Limb (tissue), 2 donors: ENCODE results near the gene BAIAP2.
"Not testable (repeated sequence)": the region's sequence is repeated elsewhere in the genome, so short reads cannot be mapped to it uniquely, and the experiment has no call there.

Experiments used
- DNase-seq, 2 donors: peaks; one replicate each; pipeline ENCODE4 v3.0.0-alpha.2; 2016; ENCODE audit errors: extremely low spot score in 2 of 2

BAIAP2 gene

GRCh38 chr17:81066771-81067315, 31.9 kb downstream of the BAIAP2 start:
- DNase-seq: no peak

- DNase-seq: peak; percentile 40 to 70
Observed at GRCh38 chr17:81067391-81067811, 32.5 kb downstream of the BAIAP2 start.

DNA sequence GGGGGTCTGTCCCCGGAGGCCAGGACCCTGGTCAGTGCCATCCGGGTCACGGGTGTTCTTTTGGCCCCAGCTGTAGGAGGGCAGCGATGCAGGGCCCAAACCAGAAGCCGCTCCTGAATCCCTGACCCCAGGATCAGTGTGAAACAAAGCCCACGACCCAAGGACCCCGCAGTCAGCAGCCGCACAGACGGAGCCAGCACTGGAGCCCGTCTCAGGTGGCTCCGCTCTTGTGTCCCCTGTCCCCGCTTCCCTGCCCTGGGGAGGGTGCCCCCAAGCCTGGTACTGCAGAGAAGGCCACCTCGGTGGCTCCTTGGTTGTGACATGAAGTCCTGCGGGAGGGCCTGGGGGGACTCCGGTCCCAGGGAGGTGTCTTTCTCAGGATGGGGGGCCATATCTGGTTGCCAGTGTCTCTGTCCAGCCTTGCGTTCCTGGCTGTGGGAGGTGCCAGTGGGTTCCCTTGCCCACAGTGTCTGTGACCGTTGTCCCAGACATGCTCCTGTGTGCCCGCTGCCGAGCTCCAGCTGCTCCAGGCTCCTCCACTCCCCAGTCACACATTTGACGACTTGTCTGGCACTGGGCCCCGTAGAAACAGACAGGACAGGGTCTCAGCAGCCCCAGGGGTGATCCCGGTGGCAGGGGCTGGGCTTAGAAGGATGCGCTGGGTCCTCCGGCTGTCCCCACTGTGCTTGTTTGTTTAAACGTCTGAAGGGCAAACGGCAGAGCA, 33.6 kb downstream of the BAIAP2 start:
- no peak for DNase-seq

DNA sequence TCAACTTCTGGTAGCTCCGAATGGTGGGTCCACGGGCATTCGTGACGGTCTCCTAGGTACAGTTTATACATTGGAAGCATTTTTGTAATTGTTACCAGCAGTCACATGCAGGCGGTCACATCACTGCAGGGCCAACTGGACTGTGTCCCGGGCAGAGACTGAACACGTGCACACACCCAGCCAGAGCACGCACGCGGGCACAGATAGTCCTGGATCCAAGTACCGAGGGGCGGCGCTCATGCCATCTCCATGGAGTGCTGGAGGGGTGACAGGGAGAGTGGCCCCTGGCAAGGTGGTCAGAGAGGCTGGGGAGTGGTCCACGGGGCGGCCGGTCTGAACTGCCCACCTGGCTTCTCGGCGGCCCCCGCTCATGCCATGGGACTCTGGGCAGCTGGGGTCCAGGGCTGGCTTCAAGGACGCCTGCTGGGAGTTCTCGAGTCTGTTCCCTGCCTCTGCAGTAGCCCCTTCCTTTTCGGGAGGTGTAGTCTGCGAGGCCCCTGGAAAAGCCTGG, 34.2 kb downstream of the BAIAP2 start:
- no peak for DNase-seq

DNA sequence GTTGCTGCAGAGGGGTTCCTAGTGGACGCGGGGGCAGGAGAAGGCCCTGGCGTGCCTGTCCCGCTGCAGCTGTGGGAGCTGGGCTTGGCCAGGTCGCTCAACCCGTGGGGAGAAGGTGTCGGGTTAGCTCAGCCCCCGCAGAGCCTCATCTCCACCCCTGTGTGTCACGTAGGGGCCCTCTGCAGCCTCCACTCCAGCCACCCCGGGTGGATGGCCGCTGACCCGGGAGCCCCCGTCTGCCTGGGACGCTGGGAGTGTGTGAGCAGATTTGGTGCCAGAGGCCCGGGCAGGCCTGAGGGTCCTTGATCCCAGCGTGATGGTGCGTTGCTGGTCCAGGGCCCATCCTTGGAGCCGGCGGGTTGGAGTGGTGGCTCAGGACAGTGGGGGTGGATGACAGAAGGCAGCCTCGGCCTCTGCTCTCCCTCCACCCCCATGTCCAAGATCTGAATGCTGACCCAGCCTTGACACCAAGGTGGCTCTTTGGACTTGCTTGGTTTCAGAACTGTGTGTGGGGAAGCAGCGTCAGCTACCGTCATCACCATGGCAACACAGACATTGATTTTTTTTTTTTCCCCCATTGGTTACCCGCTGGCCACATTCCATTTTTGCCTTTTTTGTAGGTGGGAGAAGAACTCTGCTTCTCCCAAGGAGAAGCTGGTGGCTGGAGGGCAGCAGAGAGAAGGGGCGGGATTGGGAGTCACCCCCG, 35.7 kb downstream of the BAIAP2 start:
- no peak for DNase-seq

DNA sequence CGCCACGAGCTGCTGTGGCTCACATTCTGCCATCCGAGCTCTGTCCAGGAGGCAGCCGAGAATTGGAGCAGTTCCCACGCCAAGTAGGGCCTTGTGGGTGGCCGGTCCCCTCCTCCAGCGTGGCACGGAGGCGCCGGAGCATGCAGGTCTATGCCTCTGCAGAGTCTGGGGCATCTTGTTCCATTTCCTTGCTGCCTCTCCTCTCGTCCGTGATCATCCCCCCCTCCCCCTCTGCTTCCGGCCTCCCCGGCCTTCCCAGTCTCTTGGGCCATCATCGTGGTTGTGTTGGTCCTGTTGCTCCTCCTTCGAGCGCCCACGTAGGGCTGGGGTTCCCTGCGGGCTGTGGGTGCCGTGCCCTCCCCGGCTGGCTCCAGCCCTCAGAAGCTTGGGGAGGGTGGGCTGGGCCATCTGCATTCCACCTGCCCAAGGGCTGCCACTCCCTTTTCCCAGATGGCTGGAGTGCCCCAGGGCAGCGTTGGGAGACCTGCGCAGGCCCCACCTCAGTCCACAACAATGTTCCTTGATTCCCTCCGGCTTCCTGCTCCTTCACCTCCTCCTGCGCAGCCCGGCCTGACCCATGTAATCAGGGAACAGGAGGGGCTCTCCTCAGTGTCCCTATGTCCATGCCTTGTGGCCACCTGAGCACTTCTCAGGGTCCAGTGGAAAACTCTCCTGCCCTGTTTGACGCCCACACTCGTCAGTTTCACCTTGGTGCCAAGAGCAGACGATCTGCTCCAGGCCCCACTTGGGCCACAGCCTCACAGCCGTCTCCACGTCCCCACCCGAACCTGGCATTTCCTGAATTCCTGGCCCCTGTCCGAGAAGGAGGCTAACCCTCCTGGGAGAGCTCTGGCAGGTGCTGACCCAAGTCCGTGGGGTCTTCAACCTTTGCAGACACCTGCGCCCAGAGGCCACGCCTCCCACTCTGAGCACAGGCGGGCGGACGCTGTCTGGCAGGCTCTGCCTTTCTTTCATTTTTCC, 37.1 kb downstream of the BAIAP2 start:
- DNase-seq: no peak

GRCh38 chr17:81073967-81074839, 39.3 kb downstream of the BAIAP2 start:
- no peak for DNase-seq

GRCh38 chr17:81074875-81075274, 39.9 kb downstream of the BAIAP2 start:
- DNase-seq: no peak

DNA sequence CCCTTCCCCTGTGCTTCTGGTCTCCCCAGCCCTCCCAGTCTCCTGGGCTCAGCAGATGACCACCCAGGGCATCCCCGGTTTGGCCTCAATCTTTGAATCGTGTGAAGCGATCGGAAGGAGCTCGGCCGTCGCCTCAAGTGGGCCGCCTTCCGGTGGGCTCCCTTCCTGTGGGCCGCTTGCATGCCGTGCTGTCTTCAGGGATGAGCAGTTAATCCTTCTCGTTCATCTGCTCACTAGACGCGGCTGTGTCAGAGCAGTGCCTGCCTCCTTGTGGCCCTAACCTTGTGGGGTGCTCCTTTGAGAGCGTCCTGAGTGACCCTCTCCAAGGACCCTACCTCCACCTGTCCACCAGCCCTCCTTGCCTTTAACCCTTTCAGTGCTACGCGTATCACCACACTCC, 40.4 kb downstream of the BAIAP2 start:
- no peak for DNase-seq

DNA sequence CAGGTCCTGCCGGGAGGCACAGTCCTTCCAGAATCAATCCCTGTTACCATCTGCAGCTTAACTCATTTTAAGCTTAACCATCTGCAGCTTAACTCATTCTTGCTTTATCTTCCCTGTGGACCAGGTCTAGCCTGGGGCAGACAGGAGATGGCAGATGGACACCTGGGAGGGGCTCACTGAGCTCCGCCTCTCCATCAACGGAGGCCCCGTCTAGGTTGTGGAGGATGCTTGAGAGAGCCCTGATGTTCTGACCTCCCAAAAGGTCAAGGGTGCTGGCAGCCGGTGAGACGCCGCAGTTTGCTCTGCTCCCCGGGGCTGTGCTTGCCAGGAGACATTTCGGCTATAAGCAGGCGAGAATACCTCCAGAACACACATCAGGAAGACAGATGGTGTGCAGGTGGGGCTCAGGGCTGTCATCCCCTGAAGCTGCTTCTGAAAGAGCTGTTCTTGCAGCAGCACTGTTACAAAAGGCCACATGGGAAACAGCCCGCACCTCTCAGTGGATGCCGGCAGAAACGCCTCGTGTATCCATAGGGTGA, 41.3 kb downstream of the BAIAP2 start:
- no peak for DNase-seq

- not testable (repeated sequence) for DNase-seq
Observed at GRCh38 chr17:81078026-81078913, 43.3 kb downstream of the BAIAP2 start.

DNA sequence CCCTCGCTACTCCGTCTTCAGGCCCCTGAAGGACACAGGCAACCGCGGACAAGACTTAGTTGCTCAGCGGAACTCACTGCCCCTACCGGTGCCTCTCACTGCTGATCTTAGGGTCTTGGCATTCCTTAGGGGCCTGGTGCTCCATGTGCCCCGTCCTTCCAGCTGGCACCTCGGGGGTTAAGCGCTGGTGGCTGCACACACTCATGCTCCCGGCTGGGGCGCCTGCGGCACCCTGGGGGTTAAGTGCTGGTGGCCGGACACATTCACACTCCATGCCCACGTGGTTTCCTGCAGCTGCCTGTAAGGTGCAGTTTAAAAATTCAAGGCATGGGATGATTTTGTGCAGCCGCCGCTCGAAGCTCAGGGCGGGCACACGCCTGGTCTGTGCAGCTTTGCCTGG, 45.1 kb downstream of the BAIAP2 start:
- DNase-seq: no peak

DNA sequence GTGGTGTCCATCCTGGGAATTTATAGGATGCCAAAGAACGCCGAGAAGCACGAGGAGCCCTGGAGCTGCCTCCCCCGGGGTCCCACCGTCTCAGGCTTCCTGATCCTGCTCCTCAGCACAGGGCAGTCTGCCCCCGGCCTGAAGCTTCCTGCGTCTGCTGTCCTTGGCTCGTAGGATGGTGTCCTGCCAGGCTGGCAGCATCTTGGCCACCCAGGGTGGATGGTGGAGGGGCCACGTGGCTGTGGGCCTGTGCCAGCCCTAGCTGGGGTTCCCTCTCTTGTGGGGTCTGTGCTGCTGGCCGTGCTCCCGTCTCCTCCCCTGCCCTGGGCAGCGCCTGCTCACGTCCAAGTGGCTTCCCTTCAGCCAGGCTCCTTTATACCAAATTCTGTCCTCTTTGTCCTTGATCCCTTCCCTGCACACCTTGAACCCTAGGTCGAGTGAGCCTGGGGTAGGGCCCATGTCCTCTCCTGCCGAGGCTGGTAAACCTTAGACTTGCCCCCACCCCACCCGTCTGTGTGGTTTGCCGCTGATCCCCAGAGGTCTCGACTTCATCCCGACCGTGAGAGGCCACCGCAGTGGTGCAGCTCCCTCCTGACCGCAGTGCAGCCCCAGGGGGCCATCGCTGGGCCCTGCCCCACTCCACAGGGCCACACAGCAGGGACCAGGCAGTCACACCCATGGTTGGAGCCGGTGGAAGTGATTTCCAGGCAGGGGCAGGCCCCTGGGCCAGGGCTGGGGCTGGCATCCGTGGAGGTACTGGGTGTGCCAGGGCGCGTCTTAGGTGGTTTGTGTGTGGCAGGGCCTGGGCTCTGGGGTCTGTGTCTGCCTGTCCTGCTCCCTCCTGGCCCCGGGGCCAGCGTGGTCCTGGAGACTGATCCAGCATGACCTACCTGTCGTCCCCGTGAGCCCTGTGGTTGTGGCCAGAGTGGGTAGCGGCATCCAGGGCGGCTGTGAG, 46.5 kb downstream of the BAIAP2 start:
- no peak for DNase-seq

DNA sequence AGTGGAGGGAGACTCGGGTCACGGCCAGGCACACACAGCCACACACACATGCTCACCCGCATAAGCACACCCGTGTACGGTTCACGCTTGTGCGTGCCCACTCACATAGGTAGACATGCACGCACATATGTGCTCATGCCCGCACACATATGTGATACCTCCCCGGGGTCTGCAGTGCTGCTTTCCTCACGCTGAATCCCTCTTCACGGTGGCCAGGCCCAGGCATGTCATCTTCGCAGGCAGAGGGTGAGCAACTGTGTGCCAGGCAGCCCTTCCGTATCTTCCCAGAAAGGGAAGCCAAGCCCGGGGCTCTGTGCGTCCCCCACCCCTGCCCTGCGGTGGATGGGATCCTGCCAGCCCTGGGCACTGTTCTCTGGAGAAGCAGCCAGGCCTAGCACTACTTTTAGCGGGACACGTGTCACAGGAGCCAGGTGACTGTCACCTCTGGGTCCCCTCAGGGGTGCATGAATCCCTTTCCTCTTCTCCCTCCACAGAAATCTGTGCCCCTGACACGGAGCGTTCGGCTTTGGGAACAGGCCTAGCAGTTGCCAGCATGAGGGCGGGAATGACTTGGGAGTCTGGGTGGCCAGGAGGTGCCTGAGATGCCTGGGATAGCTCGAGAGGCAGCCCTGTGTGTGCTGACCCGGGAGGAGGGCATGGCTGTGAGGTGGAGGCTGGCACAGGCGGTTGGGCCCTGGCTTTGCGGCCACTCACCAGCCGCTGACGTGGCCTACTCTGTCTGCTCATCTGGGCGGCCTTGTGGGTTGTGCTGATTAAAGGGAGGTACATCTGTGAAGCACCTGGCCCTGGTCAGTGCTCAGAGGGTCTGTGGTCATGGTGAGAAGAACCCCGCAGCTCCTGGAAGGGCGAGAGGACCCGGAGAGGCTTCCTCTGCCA, 47.5 kb downstream of the BAIAP2 start:
- no peak for DNase-seq

DNA sequence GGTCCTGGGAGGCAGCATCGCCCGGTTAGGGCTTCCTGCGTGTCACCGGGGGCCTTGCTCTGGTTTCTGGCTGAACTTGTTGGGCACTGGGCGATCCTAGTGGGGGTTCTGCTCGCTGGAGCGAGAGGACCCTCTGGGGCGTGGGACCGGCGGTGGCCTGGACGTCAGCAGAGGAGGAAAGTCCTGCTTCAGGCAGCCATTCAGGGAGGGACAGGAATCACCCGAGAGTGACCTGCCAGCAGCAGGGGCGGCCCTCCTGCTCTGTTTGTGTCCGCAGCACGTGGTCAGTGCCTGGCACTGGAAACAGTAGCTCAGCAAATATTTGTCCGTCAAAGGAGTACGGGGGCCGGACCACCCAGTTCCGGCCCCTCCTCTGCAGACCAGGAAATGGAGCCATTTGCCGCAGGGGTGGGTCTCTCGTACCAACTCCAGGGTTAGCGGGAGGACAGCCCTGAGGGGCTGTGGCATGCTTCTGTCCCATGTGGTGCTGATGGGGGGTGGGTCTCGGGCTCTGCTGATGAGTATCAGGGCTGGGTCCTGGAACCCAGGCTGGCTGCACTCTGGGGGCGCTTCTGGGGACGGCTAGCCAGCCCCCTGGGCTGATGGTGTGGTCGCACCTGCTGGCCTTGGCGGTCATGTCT, 48.3 kb downstream of the BAIAP2 start:
- no peak for DNase-seq

- no peak for DNase-seq
Observed at GRCh38 chr17:81084680-81085419, 49.9 kb downstream of the BAIAP2 start.
